Measurements from ENCODE around the gene IL11.

The IL11 gene

GRCh38 chr19:55325172-55325571, 45.1 kb downstream of the IL11 start, which contains the start of gene TMEM150B:
Gene TMEM150B (minus strand): TSS chr19:55325341. CDS start chr19:55321036, 4,305 bp downstream.
- Histone ChIP-seq H2BK5ac (ENCODE audit: low read length) (no peak within 1 kb of the TSS), H3K4me2 (ENCODE audit: insufficient read depth, low read length, poor library complexity, severe bottlenecking) (no peak within 1 kb of the TSS), H2BK12ac (ENCODE audit: low read length) (no peak within 1 kb of the TSS), H3K18ac (ENCODE audit: low read length) (no peak within 1 kb of the TSS), H3K4me1 (ENCODE audit: control insufficient read depth in 2 of 2, insufficient read depth in 1 of 2, low read depth in 1 of 2, low read length in 2 of 2) (peaks cover 0 to 3% of the 10 kb centered on the region in 2 donors), H3K4ac (ENCODE audit: low read length) (no peak within 1 kb of the TSS), H2BK15ac (ENCODE audit: low read length) (no peak within 1 kb of the TSS), H2BK120ac (ENCODE audit: low read depth, low read length) (no peak within 1 kb of the TSS), H3K79me1 (ENCODE audit: low read depth, low read length) (no peaks in the 10 kb centered on the region), H3K27me3 (ENCODE audit: control insufficient read depth in 3 of 3, insufficient read depth in 3 of 3, low read depth in 1 of 3, low read length in 3 of 3) (peaks cover 0 to 20% (median 0%) of the 10 kb centered on the region in 3 experiments), H4K91ac (ENCODE audit: low read depth, low read length, poor library complexity) (no peak within 1 kb of the TSS), H3K4me3 (ENCODE audit: low read length in 2 of 2) (no peak within 1 kb of the TSS), H4K8ac (ENCODE audit: low read depth, low read length) (no peak within 1 kb of the TSS), H3K9me3 (replicated peaks in 1 of 2; ENCODE audit: control insufficient read depth in 2 of 2, insufficient read depth in 1 of 2, low read depth in 1 of 2, low read length in 2 of 2) (no peaks in the 10 kb centered on the region), H2AFZ (ENCODE audit: low read length) (peak within 1 kb of the TSS; percentile 22), H2AK5ac (ENCODE audit: low read depth, low read length) (no peak within 1 kb of the TSS), H3K9ac (ENCODE audit: low read depth, low read length, poor library complexity) (no peak within 1 kb of the TSS), H3K23ac (ENCODE audit: low read depth, low read length, poor library complexity) (no peak within 1 kb of the TSS), H3K36me3 (replicated peaks in 1 of 2; ENCODE audit: control insufficient read depth in 2 of 2, insufficient read depth in 2 of 2, low read length in 2 of 2) (no peaks in the 10 kb centered on the region), H3K14ac (ENCODE audit: low read length) (no peak within 1 kb of the TSS), H3K27ac (replicated peaks; ENCODE audit: low read length) (no peak within 1 kb of the TSS)
- DNase-seq (ENCODE audit: low spot score), result no peak
- no CpG with 5 or more reads among the region's 14 CpGs for WGBS, 2 donors (ENCODE audit: extremely low coverage in 2 of 2, insufficient read length in 2 of 2, insufficient replicate concordance in 1 of 2)

GRCh38 chr19:55324662-55325061, 45.6 kb downstream of the IL11 start:
- Histone ChIP-seq H3K4me3 (ENCODE audit: low read length in 2 of 2) (no peak overlapping the region), H3K36me3 (replicated peaks in 1 of 2; ENCODE audit: control insufficient read depth in 2 of 2, insufficient read depth in 2 of 2, low read length in 2 of 2) (no peaks in the 10 kb centered on the region), H3K4me1 (ENCODE audit: control insufficient read depth in 2 of 2, insufficient read depth in 1 of 2, low read depth in 1 of 2, low read length in 2 of 2) (peaks cover 0 to 3% of the 10 kb centered on the region in 2 donors), H3K9me3 (replicated peaks in 1 of 2; ENCODE audit: control insufficient read depth in 2 of 2, insufficient read depth in 1 of 2, low read depth in 1 of 2, low read length in 2 of 2) (no peaks in the 10 kb centered on the region), H3K18ac (ENCODE audit: low read length) (no peak overlapping the region), H3K27ac (replicated peaks; ENCODE audit: low read length) (no peak overlapping the region), H2BK5ac (ENCODE audit: low read length) (no peak overlapping the region), H3K14ac (ENCODE audit: low read length) (no peak overlapping the region), H2AFZ (ENCODE audit: low read length) (peak overlapping the region; percentile 22), H4K8ac (ENCODE audit: low read depth, low read length) (no peak overlapping the region), H3K4me2 (ENCODE audit: insufficient read depth, low read length, poor library complexity, severe bottlenecking) (no peak overlapping the region), H2BK15ac (ENCODE audit: low read length) (no peak overlapping the region), H3K9ac (ENCODE audit: low read depth, low read length, poor library complexity) (no peak overlapping the region), H3K27me3 (ENCODE audit: control insufficient read depth in 3 of 3, insufficient read depth in 3 of 3, low read depth in 1 of 3, low read length in 3 of 3) (peaks cover 0 to 20% (median 0%) of the 10 kb centered on the region in 3 experiments), H3K23ac (ENCODE audit: low read depth, low read length, poor library complexity) (no peak overlapping the region), H4K91ac (ENCODE audit: low read depth, low read length, poor library complexity) (no peak overlapping the region), H3K4ac (ENCODE audit: low read length) (no peak overlapping the region), H2AK5ac (ENCODE audit: low read depth, low read length) (no peak overlapping the region), H2BK12ac (ENCODE audit: low read length) (no peak overlapping the region), H3K79me1 (ENCODE audit: low read depth, low read length) (no peaks in the 10 kb centered on the region), H2BK120ac (ENCODE audit: low read depth, low read length) (no peak overlapping the region)
- no peak for DNase-seq (ENCODE audit: low spot score)
- WGBS, 2 donors (ENCODE audit: extremely low coverage in 2 of 2, insufficient read length in 2 of 2, insufficient replicate concordance in 1 of 2), result no CpG with 5 or more reads among the region's 6 CpGs

GRCh38 chr19:55322204-55322885, 47.9 kb downstream of the IL11 start:
- Histone ChIP-seq H2BK5ac (ENCODE audit: low read length) (no peak overlapping the region), H3K23ac (ENCODE audit: low read depth, low read length, poor library complexity) (no peak overlapping the region), H3K4ac (ENCODE audit: low read length) (no peak overlapping the region), H4K8ac (ENCODE audit: low read depth, low read length) (no peak overlapping the region), H3K4me3 (ENCODE audit: low read length in 2 of 2) (no peak overlapping the region), H3K18ac (ENCODE audit: low read length) (no peak overlapping the region), H3K27ac (replicated peaks; ENCODE audit: low read length) (no peak overlapping the region), H4K91ac (ENCODE audit: low read depth, low read length, poor library complexity) (no peak overlapping the region), H3K4me1 (ENCODE audit: control insufficient read depth in 2 of 2, insufficient read depth in 1 of 2, low read depth in 1 of 2, low read length in 2 of 2) (peaks cover 0 to 3% of the 10 kb centered on the region in 2 donors), H2AK5ac (ENCODE audit: low read depth, low read length) (no peak overlapping the region), H2BK12ac (ENCODE audit: low read length) (no peak overlapping the region), H3K14ac (ENCODE audit: low read length) (no peak overlapping the region), H2BK15ac (ENCODE audit: low read length) (no peak overlapping the region), H2AFZ (ENCODE audit: low read length) (no peak overlapping the region), H3K79me1 (ENCODE audit: low read depth, low read length) (no peaks in the 10 kb centered on the region), H3K9me3 (replicated peaks in 1 of 2; ENCODE audit: control insufficient read depth in 2 of 2, insufficient read depth in 1 of 2, low read depth in 1 of 2, low read length in 2 of 2) (no peaks in the 10 kb centered on the region), H3K9ac (ENCODE audit: low read depth, low read length, poor library complexity) (no peak overlapping the region), H3K36me3 (replicated peaks in 1 of 2; ENCODE audit: control insufficient read depth in 2 of 2, insufficient read depth in 2 of 2, low read length in 2 of 2) (no peaks in the 10 kb centered on the region), H3K27me3 (ENCODE audit: control insufficient read depth in 3 of 3, insufficient read depth in 3 of 3, low read depth in 1 of 3, low read length in 3 of 3) (peaks cover 0 to 20% (median 0%) of the 10 kb centered on the region in 3 experiments), H3K4me2 (ENCODE audit: insufficient read depth, low read length, poor library complexity, severe bottlenecking) (no peak overlapping the region), H2BK120ac (ENCODE audit: low read depth, low read length) (no peak overlapping the region)
- no peak for DNase-seq (ENCODE audit: low spot score)
- no CpG with 5 or more reads among the region's 12 CpGs for WGBS, 2 donors (ENCODE audit: extremely low coverage in 2 of 2, insufficient read length in 2 of 2, insufficient replicate concordance in 1 of 2)

- no peaks in the 10 kb centered on the region for H3K79me1 ChIP-seq (ENCODE audit: low read depth, low read length)
- H3K18ac ChIP-seq (ENCODE audit: low read length), result no peak overlapping the region
- no peak overlapping the region for H4K91ac ChIP-seq (ENCODE audit: low read depth, low read length, poor library complexity)
- H2AFZ ChIP-seq (ENCODE audit: low read length), result peak overlapping the region; percentile 18
- H3K9ac ChIP-seq (ENCODE audit: low read depth, low read length, poor library complexity), result no peak overlapping the region
- H3K9me3 ChIP-seq (replicated peaks in 1 of 2; ENCODE audit: control insufficient read depth in 2 of 2, insufficient read depth in 1 of 2, low read depth in 1 of 2, low read length in 2 of 2), result no peaks in the 10 kb centered on the region
- no peak overlapping the region for H3K4ac ChIP-seq (ENCODE audit: low read length)
- H2BK5ac ChIP-seq (ENCODE audit: low read length), result no peak overlapping the region
- WGBS, 2 donors (ENCODE audit: extremely low coverage in 2 of 2, insufficient read length in 2 of 2, insufficient replicate concordance in 1 of 2), result no CpG with 5 or more reads among the region's 9 CpGs
- no peak overlapping the region for H2BK120ac ChIP-seq (ENCODE audit: low read depth, low read length)
- H3K4me3 ChIP-seq (ENCODE audit: low read length in 2 of 2), result no peak overlapping the region
- no peak overlapping the region for H3K23ac ChIP-seq (ENCODE audit: low read depth, low read length, poor library complexity)
- H3K36me3 ChIP-seq (replicated peaks in 1 of 2; ENCODE audit: control insufficient read depth in 2 of 2, insufficient read depth in 2 of 2, low read length in 2 of 2), result no peaks in the 10 kb centered on the region
- H3K27ac ChIP-seq (replicated peaks; ENCODE audit: low read length), result no peak overlapping the region
- peaks cover 0 to 20% (median 0%) of the 10 kb centered on the region in 3 experiments for H3K27me3 ChIP-seq (ENCODE audit: control insufficient read depth in 3 of 3, insufficient read depth in 3 of 3, low read depth in 1 of 3, low read length in 3 of 3)
- no peak overlapping the region for H4K8ac ChIP-seq (ENCODE audit: low read depth, low read length)
- peaks cover 0 to 3% of the 10 kb centered on the region in 2 donors for H3K4me1 ChIP-seq (ENCODE audit: control insufficient read depth in 2 of 2, insufficient read depth in 1 of 2, low read depth in 1 of 2, low read length in 2 of 2)
- H2AK5ac ChIP-seq (ENCODE audit: low read depth, low read length), result no peak overlapping the region
- no peak overlapping the region for H3K4me2 ChIP-seq (ENCODE audit: insufficient read depth, low read length, poor library complexity, severe bottlenecking)
- peak overlapping the region; percentile 26 for H2BK15ac ChIP-seq (ENCODE audit: low read length)
- H2BK12ac ChIP-seq (ENCODE audit: low read length), result peak overlapping the region; percentile 73
- no peak overlapping the region for H3K14ac ChIP-seq (ENCODE audit: low read length)
- no peak for DNase-seq (ENCODE audit: low spot score)
Observed at GRCh38 chr19:55321466-55322137, 48.7 kb downstream of the IL11 start.
